Measurements from ENCODE around the gene TSNAXIP1.

The TSNAXIP1 gene

GRCh38 chr16:67869653-67870052, 63.0 kb downstream of the TSNAXIP1 start:
- H3K9me3 Mint-ChIP-seq: no peaks in the 10 kb centered on the region
- H3K27me3 Mint-ChIP-seq (ENCODE audit: low read depth, poor library complexity): no peaks in the 10 kb centered on the region
- DNase-seq: no peak
- H3K4me3 Mint-ChIP-seq: no peak overlapping the region
- H3K36me3 Mint-ChIP-seq (ENCODE audit: low read depth): peaks cover 24% of the 10 kb centered on the region
- H3K27ac Mint-ChIP-seq: no peak overlapping the region
- peaks cover 17% of the 10 kb centered on the region for H3K4me1 Mint-ChIP-seq
- TF ChIP-seq, protein P1, sequence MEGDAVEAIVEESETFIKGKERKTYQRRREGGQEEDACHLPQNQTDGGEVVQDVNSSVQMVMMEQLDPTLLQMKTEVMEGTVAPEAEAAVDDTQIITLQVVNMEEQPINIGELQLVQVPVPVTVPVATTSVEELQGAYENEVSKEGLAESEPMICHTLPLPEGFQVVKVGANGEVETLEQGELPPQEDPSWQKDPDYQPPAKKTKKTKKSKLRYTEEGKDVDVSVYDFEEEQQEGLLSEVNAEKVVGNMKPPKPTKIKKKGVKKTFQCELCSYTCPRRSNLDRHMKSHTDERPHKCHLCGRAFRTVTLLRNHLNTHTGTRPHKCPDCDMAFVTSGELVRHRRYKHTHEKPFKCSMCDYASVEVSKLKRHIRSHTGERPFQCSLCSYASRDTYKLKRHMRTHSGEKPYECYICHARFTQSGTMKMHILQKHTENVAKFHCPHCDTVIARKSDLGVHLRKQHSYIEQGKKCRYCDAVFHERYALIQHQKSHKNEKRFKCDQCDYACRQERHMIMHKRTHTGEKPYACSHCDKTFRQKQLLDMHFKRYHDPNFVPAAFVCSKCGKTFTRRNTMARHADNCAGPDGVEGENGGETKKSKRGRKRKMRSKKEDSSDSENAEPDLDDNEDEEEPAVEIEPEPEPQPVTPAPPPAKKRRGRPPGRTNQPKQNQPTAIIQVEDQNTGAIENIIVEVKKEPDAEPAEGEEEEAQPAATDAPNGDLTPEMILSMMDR (IDR thresholded peaks at IDR 0.05): no peak

DNA sequence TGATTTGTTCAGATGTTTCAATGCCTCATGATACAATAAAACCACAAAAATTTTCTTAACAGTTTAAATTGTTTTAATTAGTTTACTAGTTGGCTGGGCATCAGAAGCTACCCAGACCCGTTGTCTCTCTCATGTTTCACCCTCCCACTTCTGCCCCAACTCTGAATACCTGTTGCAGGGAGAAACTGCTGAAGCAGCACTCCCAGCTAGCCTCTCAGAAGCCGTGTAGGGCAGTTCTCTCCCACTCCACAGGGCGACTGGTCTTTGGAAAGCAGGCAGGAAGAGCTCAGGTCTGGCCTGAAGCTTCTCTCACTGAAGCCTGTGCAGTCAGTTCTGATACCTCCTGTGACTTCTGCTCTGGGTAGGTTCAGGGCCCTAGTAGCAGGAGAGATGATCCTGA, 64.6 kb downstream of the TSNAXIP1 start:
- no peak for DNase-seq
- Mint-ChIP-seq H3K4me1 (peaks cover 28% of the 10 kb centered on the region), H3K36me3 (ENCODE audit: low read depth) (peaks cover 17% of the 10 kb centered on the region), H3K27me3 (ENCODE audit: low read depth, poor library complexity) (no peaks in the 10 kb centered on the region), H3K27ac (peak overlapping the region; percentile 49), H3K4me3 (peak overlapping the region; percentile 94), H3K9me3 (no peaks in the 10 kb centered on the region)
- TF ChIP-seq, protein P1 (IDR thresholded peaks at IDR 0.05): no peak

- Mint-ChIP-seq H3K4me3 (peak overlapping the region; percentile 94), H3K9me3 (no peaks in the 10 kb centered on the region), H3K36me3 (ENCODE audit: low read depth) (peaks cover 18% of the 10 kb centered on the region), H3K27me3 (ENCODE audit: low read depth, poor library complexity) (no peaks in the 10 kb centered on the region), H3K27ac (peak overlapping the region; percentile 97), H3K4me1 (peaks cover 28% of the 10 kb centered on the region)
- TF ChIP-seq, protein P1 (IDR thresholded peaks at IDR 0.05): no peak
- DNase-seq: no peak
Observed at GRCh38 chr16:67872131-67872630, 65.5 kb downstream of the TSNAXIP1 start.

DNA sequence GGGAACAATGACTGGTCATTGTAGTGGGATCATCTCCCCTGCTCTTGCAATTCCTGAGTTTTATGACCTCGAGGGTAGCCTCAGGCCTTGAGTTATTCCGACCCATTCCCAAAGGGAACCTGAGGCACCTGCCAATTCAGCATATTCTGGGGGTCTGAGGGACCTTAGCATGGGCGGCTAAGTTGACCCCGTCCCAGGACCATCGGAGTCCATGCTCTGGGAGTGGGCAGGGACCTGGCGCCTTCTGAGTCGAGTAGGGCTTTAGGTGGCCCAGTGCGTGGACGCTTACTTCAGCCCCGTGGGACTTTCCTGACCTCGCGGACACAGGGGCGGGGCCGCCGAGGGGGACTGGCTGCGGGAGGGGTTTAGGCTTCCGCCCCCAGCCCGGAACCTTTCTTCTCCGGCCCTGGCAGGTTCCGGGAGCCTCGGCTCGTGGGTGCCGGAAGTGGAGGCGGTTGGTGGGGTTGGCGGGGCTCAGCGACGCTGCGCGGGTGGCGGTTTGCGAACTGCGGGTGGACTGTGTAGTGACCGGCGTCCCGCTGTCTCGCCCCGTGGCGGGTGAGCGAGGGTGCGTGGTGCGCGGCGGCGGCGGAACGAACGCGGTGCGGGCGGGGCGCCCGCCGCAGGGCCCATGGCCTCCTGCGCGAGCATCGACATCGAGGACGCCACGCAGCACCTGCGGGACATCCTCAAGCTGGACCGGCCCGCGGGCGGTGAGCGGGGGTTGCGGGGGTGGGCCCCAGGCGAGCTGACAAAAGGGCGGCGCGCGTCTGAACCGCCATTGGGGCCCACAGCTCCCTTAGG, 66.1 kb downstream of the TSNAXIP1 start, which contains the start of gene EDC4:
TSS of gene EDC4 (plus strand) at position 422 of the 804 bp plus-strand sequence. CDS start at position 632, 210 bp downstream.
- H3K4me1 Mint-ChIP-seq: peaks cover 28% of the 10 kb centered on the region
- TF ChIP-seq, protein P1 (IDR thresholded peaks at IDR 0.05): no peak
- DNase-seq: peak; percentile 83
- peak within 1 kb of the TSS; percentile 94 for H3K4me3 Mint-ChIP-seq
- H3K36me3 Mint-ChIP-seq (ENCODE audit: low read depth): peaks cover 23% of the 10 kb centered on the region
- H3K9me3 Mint-ChIP-seq: no peaks in the 10 kb centered on the region
- H3K27ac Mint-ChIP-seq: peak within 1 kb of the TSS; percentile 97
- no peaks in the 10 kb centered on the region for H3K27me3 Mint-ChIP-seq (ENCODE audit: low read depth, poor library complexity)

DNA sequence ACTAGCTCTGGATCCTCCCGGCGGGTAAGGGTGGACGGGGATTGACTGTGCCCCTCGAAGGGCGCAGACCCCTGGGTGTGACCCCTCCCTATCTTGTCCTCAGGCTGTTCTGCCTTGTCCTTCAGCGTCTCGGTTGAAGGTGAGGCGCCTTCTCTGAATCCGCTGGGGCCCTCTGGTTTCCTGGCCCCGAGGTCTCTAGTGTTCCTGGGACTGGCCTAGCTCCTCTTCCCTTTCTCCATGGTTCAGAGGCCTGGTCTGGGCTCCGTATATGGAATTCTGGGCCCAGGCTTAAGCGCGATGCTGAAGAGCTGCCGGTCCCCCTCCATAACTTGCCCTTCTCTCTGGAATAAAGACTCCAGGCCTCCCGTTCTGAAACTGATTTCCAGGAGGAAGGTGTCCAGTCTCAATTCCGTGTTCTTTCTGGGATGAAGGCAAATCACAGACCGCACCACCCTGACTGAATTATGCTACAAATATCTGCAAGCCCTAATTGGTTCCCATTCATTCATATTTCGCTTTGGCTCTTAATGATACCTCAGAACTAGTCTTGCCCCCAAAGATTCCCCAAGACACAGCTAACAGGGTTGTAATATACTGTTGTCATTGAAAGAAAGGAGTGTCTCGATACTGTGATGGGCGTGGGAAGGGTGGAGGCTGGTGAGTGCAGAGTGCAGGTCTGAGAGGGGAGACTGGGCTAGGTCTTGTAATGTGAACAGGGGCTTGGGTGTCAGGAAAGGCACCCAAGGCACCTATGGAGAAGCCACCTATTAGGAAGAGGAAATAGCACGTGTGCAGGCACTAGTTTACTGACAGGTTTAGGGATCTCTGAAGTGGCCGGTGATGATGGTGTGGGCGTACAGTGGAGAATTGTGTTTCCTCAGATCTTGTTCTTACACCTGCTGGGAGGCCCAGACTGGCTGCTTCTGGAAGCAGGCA, 67.0 kb downstream of the TSNAXIP1 start:
- no peak for DNase-seq
- Mint-ChIP-seq H3K27me3 (ENCODE audit: low read depth, poor library complexity) (no peaks in the 10 kb centered on the region), H3K36me3 (ENCODE audit: low read depth) (peaks cover 26% of the 10 kb centered on the region), H3K9me3 (no peaks in the 10 kb centered on the region), H3K4me1 (peaks cover 28% of the 10 kb centered on the region), H3K27ac (peak overlapping the region; percentile 54), H3K4me3 (peak overlapping the region; percentile 94)
- TF ChIP-seq, protein P1 (IDR thresholded peaks at IDR 0.05): no peak
